ENCODE data around the gene ATP6V1C2. TPM values are rescaled to one million over a fixed set of nuclear protein-coding genes. Genes with fewer than 3 reads are reported as not detected.

The ATP6V1C2 gene
- total and polyA plus RNA-seq, 9 of the 15 experiments (the other 6 are each of a cell fraction or from before 2014, with no cell fraction given): 0.01 to 0.31 (median 0.10) TPM; not detected in 4

- peak; percentile 57; the same call in 1 of the 2 replicates for TF ChIP-seq ZNF121 (CRISPR knock-in tag; conservative IDR thresholded peaks at IDR 0.05)
- TF ChIP-seq GTF2A2 (tag; IDR thresholded peaks at IDR 0.05): no peak
- 0 out of 2 replicates have a peak, but pooled peaks have one; percentile 61 for TF ChIP-seq NR4A1 (CRISPR knock-in tag; IDR thresholded peaks at IDR 0.05)
- TF ChIP-seq NR4A1 (tag; IDR thresholded peaks at IDR 0.05): no peak
- peaks cover 39% of the 10 kb centered on the region for H3K79me2 ChIP-seq (ENCODE audit: control insufficient read depth, insufficient read depth, low read length)
- no TSS peak for BruUV-seq (replicated peaks)
- H4K20me1 ChIP-seq (replicated peaks; ENCODE audit: control insufficient read depth, insufficient read depth, low read length): peaks cover 1% of the 10 kb centered on the region
- no peaks in the 10 kb centered on the region for H3K27me3 ChIP-seq (ENCODE audit: control insufficient read depth in 2 of 2, insufficient read depth in 2 of 2, low read length in 2 of 2)
- peaks cover 15 to 23% of the 10 kb centered on the region in 2 experiments; a peak in 4 of 5 replicates for H3K4me1 ChIP-seq (replicated peaks in 1 of 2; ENCODE audit: control insufficient read depth in 2 of 2, insufficient read depth in 2 of 2, low read length in 2 of 2)
- intact Hi-C loops (cut with micrococcal nuclease): no loop called here
- H3K9me1 ChIP-seq (ENCODE audit: control insufficient read depth, insufficient read depth, low read length): no peaks in the 10 kb centered on the region
- no peak for DNase-seq (ENCODE audit: extremely low read depth in 1 of 4, low spot score in 3 of 4)
- no peak overlapping the region for H3K27ac ChIP-seq (ENCODE audit: extremely low read depth, low read depth, low read length)
- no peak overlapping the region for H2AFZ ChIP-seq (ENCODE audit: low read depth, low read length)
- H3K9me3 ChIP-seq (replicated peaks; ENCODE audit: control insufficient read depth, insufficient read depth, low read depth, low read length): no peaks in the 10 kb centered on the region
- no peak overlapping the region for H3K9ac ChIP-seq (ENCODE audit: insufficient read depth in 1 of 2, low read depth in 2 of 2, low read length in 2 of 2)
- 75% methylated on average over 6 of the region's 6 CpGs for WGBS (ENCODE audit: insufficient coverage, low coverage, missing lambda C conversion rate)
- H3K36me3 ChIP-seq (ENCODE audit: control insufficient read depth, insufficient read depth, low read length): peaks cover 15% of the 10 kb centered on the region
- no peak for FAIRE-seq
- in situ Hi-C loops (cut with MboI): no loop called here
- ChIA-PET POLR2A (no interaction called here), CTCF (ENCODE audit: low intra/inter-chr PET ratio) (no interaction called here)
- H3K4me2 ChIP-seq (ENCODE audit: insufficient read depth, low read length): no peak overlapping the region
- no peak for ATAC-seq
- H3K4me3 ChIP-seq: no peak overlapping the region
Measured at GRCh38 chr2:10691521-10691920, 29.9 kb upstream of the ATP6V1C2 start.

- H3K9me1 ChIP-seq (ENCODE audit: control insufficient read depth, insufficient read depth, low read length): peaks cover under 1% of the 10 kb centered on the region
- CTCF ChIA-PET (ENCODE audit: low intra/inter-chr PET ratio): no interaction called here
- no peaks in the 10 kb centered on the region for H3K79me2 ChIP-seq (ENCODE audit: control insufficient read depth, insufficient read depth, low read length)
- no peak for DNase-seq (ENCODE audit: extremely low read depth in 1 of 4, low spot score in 3 of 4)
- POLR2A ChIA-PET: no interaction called here
- BruUV-seq (replicated peaks): no TSS peak
- no peak overlapping the region for H2AFZ ChIP-seq (ENCODE audit: low read depth, low read length)
- ATAC-seq: no peak
- H3K9me3 ChIP-seq (replicated peaks; ENCODE audit: control insufficient read depth, insufficient read depth, low read depth, low read length): no peaks in the 10 kb centered on the region
- intact Hi-C loops (cut with micrococcal nuclease) (no loop called here), in situ Hi-C loops (cut with MboI) (no loop called here)
- H4K20me1 ChIP-seq (replicated peaks; ENCODE audit: control insufficient read depth, insufficient read depth, low read length): no peaks in the 10 kb centered on the region
- WGBS (ENCODE audit: insufficient coverage, low coverage, missing lambda C conversion rate): 4% methylated on average over 4 of the region's 4 CpGs
- H3K4me3 ChIP-seq: no peak overlapping the region
- H3K4me1 ChIP-seq (replicated peaks in 1 of 2; ENCODE audit: control insufficient read depth in 2 of 2, insufficient read depth in 2 of 2, low read length in 2 of 2): no peaks in the 10 kb centered on the region
- H3K27me3 ChIP-seq (ENCODE audit: control insufficient read depth in 2 of 2, insufficient read depth in 2 of 2, low read length in 2 of 2): peaks cover 5 to 25% of the 10 kb centered on the region in 2 experiments; a peak in 3 of 5 replicates
- H3K36me3 ChIP-seq (ENCODE audit: control insufficient read depth, insufficient read depth, low read length): no peaks in the 10 kb centered on the region
- H3K9ac ChIP-seq (ENCODE audit: insufficient read depth in 1 of 2, low read depth in 2 of 2, low read length in 2 of 2): no peak overlapping the region
- H3K4me2 ChIP-seq (ENCODE audit: insufficient read depth, low read length): no peak overlapping the region
- no peak overlapping the region for H3K27ac ChIP-seq (ENCODE audit: extremely low read depth, low read depth, low read length)
- FAIRE-seq: no peak
- TF ChIP-seq, protein P1, sequence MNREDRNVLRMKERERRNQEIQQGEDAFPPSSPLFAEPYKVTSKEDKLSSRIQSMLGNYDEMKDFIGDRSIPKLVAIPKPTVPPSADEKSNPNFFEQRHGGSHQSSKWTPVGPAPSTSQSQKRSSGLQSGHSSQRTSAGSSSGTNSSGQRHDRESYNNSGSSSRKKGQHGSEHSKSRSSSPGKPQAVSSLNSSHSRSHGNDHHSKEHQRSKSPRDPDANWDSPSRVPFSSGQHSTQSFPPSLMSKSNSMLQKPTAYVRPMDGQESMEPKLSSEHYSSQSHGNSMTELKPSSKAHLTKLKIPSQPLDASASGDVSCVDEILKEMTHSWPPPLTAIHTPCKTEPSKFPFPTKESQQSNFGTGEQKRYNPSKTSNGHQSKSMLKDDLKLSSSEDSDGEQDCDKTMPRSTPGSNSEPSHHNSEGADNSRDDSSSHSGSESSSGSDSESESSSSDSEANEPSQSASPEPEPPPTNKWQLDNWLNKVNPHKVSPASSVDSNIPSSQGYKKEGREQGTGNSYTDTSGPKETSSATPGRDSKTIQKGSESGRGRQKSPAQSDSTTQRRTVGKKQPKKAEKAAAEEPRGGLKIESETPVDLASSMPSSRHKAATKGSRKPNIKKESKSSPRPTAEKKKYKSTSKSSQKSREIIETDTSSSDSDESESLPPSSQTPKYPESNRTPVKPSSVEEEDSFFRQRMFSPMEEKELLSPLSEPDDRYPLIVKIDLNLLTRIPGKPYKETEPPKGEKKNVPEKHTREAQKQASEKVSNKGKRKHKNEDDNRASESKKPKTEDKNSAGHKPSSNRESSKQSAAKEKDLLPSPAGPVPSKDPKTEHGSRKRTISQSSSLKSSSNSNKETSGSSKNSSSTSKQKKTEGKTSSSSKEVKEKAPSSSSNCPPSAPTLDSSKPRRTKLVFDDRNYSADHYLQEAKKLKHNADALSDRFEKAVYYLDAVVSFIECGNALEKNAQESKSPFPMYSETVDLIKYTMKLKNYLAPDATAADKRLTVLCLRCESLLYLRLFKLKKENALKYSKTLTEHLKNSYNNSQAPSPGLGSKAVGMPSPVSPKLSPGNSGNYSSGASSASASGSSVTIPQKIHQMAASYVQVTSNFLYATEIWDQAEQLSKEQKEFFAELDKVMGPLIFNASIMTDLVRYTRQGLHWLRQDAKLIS (CRISPR knock-in tag; IDR thresholded peaks at IDR 0.05): no peak
Measured at GRCh38 chr2:10700078-10700803, 21.2 kb upstream of the ATP6V1C2 start.

Measured in K562 (cell line).